Fibroblast of skin of back (primary cell): ENCODE data around the gene SNAI3.

Source experiments
- DNase-seq: peaks from one replicate; pipeline ENCODE4 v3.0.0-alpha.2; 2013

The SNAI3 gene

DNA sequence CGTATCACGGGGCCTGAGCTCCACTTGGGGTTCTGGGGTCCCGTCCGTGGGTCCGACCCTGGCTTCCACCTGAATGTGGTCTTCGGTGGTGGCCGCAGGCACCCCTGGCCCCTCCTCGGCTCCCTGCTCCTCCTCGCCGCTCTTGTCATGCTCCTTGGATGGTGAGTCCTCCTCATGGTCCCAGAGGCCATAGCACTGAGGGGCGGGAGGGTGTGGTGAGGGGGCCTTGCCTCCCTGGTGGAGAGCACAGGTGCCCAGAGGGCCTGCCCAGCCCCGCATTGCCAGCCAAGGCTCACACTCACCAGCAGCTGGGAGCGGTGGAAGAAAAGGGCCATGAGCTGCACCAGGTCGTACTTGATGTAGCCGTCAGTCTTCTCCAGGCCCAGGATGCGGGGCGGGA is 34.9 kb upstream of the SNAI3 start:
- no peak for DNase-seq

DNA sequence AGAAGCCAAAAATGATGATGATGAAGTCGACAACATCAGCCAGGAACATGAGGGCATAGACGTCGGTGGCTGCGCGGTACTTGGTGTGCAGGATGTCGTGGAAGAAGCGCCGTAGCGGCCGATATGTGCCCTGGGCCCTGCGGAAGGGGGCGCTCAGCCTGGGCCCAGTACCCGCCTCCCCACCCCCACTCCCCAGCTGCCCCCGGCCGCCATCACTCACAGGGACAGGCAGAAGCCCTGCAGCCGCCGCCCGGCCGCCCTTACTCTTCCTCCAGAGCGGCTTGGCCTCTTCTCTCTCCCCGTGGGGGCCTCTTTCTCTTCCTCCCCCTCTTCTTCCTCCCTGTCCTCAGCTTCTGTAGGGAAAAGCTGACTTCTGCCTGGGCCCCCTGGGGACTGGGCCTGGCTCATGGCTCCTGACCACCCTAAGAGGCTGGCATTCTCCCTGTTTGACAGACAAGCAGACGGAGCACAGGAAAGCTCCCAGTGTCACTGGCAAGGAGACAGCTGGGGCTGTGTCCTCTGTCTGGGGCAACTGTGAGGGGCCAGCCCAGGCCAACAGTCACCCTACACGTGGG is 34.2 kb upstream of the SNAI3 start:
- no peak for DNase-seq

DNA sequence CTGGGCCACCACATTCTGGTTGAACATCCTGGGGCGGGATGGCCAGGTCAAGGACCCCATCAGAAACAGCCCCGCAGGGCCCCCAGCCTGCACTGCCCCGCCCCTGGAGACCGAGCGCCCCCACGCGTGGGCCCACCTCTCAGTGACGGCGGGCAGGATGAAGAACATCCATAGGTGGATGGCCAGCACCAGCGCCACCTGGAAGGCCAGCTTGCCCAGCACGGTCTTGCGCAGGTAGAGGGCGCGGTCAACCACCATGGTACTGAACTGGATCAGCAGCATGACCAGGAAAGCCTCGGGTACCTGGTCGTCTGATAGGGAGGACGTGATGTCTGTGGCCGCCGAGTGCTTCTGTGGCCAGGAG is 33.6 kb upstream of the SNAI3 start:
- no peak for DNase-seq

DNA sequence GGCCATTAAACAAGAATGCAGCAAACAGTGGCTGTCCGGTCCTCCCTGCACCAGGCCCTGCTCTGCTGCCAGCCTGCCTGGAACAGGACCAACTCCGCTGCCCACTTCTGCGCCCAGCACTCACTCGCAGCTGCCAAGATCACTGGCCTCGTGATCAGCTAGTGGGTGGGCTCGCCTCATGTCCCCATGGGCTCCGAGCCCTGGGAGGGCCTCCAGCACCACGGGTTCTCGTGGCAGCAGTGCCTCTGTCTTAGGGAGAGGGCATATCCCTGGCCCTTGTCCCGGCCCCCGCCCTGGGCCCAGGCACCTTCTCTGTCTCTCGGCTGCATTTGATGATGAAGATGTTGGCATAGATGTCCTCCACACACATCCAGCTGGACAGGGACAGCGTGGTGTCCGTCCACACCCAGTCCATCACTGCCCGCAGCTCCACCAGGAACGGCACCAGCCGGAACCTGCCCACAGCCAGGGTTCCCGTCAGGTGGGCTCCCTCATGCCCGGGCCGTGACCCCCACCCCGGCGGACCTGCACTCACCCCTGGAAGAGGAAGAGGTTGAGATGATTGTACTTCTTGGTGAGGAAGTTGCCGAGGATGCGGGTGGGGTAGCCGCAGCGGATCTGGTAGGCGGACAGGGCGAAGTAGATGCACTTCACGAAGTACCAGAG is 33.1 kb upstream of the SNAI3 start:
- no peak for DNase-seq

DNA sequence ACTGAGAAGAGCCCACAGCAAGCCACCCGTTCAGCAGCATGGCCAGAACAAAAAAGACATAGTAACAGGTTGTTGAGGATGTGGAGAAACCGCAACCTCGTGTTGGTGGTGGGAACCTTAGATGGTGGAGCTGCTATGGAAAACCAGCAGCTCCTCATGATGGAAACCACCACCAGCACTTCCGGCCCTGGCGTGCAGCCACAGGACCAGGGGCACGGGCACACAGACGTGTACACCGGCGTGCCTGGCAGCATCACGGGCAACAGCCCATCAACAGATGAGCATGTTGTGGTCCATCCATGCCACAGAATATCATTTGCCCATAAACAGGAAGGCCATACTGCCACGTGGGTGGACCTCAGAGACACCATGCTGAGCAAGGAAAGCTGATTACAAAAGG is 31.9 kb upstream of the SNAI3 start:
- no peak for DNase-seq

DNA sequence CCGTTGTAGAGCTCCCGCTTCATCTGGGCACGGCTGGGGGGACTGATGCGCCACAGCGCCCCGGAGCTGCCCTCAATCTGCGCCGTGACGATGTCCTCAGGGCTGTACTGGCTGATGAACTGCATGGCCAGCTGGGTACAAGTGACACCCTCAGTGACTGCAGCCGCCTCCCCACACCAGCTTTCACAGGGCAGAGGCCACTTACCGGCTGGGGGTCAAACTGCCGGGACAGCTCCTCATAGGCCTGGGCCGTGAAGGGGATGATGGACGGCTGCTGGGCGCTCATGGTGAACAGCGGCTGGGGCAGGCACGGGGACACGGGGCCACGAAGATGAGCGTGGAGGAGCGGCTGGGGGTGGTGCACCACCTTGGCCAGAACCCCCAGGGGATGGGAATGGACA is 30.3 kb upstream of the SNAI3 start:
- no peak for DNase-seq

DNA sequence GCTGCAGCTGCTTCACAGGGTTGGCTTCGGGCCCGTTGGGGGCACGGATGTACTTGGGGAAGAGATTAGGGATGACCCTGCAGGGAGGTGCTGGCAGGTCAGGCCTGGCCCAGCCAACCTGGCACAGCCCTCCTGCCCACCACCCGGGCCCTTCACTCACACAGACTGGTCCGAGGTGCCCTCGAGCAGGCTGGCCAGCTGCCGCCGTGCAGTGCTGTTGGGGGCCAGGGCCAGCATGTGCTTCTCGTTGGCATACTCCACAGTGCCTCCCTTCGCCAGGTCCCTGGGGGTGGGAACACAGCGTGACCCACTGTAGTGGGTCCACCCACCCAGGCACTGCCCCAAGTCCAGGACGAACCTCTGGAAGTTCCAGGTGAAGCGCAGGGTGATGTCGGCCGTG is 29.9 kb upstream of the SNAI3 start:
- DNase-seq = no peak

DNA sequence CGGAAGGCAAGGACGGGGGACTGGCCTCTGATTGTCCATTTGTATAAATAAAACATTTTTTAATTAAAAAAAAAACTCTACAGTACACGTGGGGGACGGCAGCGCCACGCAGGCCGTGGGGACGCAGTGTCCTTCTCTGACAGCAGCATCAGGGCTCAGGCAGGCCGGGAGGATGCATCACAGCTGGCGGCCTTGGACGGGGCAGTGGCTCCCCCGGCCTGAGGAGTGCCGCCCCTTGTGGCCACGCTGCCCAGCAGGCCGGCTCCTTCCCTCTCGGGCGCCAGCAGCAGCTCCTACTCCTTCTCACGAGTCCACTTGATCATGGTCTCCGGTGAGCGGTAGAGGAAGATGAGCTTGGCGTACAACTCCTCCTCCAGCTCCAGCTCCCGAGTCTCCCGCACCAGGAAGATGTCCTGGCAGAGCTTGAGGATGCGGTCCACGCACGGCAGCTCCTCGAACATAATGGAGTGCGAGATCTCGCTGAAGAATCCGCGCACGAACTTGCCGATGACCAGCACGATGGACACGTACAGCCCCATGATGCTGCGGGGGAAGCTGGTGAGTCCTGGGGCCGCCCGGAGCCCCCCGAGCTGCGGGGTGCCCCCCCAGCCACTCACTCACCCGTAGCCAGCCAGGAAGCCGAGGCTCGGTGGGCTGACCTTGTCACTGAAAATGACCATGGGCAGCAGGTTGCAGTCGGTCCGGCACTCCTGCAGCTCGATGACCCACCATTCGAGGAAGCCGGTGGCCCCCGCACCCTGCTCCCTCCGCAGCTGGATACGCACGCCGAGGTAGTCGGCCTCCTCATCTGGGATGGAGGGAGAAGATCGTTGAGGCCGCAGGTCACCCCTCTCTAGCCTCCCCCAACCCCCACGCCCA is 29.2 kb upstream of the SNAI3 start:
- no peak for DNase-seq

DNA sequence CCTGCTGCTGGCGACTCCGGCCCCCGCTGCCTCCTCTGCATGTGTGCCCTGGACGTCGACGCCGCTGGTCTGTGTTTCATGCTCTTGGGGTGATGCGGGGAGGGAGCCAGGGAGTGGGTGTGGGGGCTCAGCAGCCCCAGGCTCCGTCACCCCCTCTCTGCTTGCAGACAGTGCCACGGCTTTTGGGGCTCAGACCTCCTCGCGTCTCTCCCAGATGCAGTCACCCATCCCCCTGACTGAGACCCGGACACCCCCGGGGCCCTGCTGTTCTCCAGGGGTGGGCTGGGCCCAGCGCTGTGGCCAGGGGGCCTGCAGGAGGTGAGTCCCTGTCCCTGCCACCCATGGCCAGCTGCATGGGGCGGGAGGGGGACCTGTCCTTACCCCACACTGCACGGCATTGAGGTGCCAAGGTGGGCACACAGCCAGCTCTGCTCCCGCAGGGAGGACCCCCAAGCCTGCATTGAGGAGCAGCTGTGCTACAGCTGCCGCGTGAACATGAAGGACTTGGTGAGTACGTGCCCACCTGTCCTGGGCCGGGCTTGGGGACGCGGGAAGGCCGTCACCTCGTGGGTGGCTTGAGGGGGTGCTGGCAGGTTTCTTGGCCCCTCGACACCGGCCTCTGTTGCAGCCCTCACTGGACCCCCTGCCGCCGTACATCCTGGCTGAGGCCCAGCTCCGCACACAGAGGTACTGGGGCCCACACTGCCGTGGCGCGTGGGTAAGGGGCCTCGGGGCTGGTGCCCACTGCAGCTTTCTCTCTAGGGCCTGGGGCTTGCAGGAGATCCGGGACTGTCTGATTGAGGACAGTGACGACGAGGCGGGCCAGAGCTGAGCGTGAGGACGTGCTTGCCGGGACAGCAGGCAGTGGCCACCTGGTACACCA is 28.4 kb upstream of the SNAI3 start:
- no peak for DNase-seq

DNA sequence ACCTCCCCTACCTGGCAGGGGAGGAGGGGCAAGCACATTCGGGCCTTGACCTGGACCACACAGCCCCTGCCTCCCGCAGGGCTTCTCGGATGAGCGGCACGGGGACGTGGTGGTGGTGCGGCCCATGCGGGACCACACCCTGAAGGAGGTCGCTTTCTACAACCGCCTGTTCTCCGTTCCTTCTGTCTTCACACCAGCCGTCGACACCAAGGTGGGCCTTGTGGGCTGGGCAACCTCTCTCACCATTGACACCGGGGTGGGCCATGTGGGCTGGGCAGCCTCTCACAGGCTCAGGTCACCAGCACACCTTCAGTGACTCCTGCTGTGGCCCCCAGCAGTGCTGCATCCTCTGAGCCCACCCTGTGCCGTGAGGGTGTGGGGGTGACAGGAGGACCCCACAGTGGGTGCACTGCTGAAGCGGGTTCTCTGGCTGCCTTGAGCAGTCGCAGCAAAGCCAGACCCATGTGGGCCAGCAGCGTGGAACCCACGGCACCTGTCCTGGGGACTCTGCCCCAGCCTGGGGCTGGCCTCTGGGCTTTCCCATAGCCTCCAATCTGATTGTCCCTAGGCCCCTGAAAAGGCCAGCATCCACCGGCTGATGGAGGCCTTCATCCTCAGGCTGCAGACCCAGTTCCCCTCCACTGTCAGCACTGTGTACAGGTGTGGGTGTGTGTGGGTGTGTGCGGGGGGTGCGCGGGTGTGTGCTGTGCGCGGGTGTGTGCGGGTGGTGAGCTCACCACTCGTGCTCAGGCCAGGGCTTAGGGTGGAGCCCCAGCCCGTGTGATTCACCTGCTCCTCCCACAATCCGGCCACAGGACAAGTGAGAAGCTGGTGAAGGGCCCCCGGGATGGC is 27.5 kb upstream of the SNAI3 start:
- peak; percentile 12 for DNase-seq

DNA sequence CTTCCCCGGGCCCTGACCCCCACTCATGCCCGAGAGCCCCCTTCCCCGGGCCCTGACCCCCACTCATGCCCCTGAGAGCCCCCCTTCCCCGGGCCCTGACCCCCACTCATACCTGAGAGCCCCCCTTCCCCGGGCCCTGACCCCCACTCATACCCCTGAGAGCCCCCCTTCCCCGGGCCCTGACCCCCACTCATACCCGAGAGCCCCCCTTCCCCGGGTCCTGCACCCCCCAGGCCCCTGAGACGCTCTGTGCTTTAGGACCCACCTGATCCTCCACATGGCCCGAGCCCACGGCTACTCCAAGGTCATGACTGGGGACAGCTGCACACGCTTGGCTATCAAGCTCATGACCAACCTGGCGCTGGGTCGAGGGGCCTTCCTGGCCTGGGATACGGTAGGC is 26.7 kb upstream of the SNAI3 start:
- DNase-seq = no peak

DNA sequence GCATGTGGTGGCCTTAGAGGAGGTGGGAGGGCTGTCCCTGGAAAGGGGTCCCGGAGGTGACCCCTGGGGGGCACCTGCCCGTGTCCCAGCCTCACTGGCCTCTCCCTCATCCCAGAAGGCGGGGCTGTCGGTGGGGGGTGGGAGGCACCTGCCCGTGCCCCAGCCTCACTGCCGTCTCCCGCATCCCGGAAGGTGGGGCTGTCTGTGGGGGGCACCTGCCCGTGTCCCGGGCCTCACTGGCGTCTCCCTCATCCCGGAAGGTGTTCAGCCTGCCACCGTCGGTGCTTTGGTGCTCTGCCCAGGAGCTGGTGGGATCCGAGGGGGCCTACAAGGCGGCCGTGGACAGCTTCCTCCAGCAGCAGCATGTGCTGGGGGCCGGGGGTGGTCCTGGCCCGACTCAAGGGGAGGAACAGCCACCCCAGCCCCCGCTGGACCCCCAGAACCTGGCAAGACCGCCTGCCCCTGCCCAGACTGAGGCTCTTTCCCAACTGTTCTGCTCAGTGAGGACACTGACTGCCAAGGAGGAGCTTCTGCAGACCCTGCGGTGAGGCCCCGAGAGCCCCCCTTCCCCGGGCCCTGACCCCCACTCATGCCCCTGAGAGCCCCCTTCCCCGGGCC is 26.2 kb upstream of the SNAI3 start:
- DNase-seq = no peak

DNA sequence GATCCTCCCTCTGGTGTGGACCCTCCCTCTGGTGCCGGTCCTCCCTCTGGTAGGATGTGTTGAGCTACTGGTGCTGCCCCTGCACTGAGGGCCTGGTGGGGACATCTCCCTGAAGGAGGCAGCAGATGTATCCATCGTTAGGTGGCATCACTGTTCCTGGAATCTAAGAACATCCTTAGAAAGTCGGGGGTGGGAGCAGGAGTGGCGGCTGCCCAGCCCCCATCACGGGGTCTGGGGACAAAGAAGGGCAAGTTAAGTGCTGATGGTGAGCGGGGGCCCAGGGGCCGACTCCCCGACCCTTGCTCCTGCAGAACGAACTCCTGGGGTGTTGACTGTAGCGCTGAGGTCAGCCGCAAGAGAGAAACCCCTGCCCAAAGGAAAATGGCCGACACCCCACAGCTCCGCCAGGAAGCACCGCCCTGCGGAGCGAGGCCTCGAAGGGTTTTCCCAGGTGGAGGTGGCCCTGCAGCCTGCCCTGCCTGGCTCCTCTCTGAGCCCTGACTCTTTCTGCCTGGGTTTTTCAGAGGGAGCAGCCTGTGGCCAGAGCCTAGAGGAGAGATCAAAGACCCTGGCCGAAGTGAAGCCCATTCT is 25.5 kb upstream of the SNAI3 start:
- no peak for DNase-seq

DNA sequence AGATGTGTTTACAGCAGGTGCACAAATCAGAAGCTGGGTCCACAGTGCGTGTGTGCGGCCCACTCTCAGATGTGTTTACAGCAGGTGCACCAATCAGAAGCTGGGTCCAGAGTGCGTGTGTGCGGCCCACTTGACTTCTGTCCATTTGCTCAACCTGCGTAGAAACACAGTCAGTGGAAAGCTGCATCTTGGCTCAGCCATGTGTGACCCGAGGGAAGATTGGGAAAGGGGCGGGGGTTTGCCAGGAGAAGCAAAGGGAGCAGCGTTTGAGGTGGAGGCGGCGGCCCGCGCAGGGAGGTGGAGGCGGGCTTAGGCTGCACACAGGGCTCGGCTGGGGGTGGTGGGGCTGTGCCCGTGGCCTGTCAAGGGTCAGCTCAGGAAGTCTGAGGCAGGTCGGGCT is 24.2 kb upstream of the SNAI3 start:
- DNase-seq = no peak

DNA sequence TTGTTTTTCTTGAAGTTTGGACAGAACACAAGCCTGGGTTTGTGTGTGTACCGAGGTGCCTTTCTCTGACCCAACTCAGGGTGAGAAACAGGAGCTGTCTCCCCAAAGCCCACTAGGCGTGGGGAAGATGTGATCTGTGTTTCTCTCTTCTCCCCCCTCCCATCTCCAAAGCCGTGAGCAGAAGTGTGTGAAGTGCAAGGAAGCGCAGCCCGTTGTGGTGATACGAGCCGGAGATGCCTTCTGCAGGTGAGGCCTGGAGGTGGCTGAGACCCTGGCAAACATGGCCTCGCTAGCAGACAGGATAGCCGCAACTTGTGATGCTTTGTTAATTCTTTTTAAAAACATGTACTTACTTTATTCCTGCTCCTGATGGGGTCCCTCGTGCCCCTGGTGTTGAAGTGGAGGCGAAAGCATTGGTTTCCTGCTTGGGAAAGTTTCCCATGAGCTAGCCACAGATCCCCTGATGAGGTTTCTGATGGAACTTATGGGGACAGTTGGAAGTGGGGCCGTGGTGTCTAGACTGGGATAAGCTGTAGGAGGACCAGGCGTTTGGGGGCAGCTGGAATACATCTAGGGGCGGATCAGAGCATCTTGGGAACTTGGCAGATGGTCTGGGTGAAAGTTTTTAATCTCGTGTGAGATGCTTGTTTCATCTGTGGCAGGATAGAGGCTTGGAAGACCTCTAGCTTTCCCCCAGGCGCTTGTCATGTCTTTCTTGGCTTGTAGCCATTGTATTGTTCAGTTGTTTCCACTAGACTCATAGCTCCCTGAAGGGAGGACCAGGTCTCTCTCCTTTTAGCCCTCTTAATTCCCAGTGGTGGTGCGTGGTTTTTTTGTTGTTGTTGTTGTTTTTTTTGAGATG is 20.9 kb upstream of the SNAI3 start:
- DNase-seq = no peak

DNA sequence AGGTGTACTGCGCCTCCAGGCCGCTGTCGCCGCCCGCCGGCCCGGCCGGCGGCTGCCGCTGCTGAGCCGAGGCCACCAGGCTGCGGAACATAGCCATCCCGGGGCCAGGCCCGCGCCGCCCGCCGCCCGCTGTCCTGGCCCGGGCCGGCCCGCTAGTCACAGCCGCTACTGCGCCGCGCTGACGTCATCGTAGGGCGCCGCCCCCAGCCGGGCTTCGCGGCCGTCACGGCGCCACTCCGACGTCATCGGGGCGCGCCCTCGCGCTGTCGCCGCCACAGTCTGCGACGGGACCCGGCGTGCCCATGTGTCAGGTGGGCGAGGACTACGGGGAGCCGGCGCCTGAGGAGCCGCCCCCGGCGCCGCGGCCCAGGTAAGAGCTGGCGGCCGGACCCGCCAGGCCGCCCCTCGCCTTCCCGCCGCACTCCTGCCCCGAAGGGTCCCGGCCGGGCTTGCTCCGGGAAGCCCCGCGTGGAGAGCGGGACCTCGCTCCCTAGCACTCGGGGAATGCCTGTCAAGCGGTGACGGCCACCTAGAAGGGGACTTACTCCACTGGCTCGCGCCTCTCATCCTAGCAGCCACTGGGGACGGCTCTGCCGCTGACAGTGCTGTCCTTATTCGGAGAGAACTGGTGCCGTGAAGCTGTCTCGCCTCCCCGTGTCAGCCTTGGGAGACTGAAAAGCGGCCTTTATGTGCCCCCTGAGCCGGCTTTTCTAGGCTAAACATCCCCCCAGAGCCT is 20.1 kb upstream of the SNAI3 start, which contains the start of the genes CTU2 and RNF166:
Gene CTU2 (plus strand): TSS at position 275 of the 736 bp plus-strand sequence. CDS start 28 bp downstream, at position 303.
Gene RNF166 (minus strand): TSS at position 180 of the 736 bp plus-strand sequence. CDS start 83 bp downstream, at position 97.
- peak; percentile 86 for DNase-seq

DNA sequence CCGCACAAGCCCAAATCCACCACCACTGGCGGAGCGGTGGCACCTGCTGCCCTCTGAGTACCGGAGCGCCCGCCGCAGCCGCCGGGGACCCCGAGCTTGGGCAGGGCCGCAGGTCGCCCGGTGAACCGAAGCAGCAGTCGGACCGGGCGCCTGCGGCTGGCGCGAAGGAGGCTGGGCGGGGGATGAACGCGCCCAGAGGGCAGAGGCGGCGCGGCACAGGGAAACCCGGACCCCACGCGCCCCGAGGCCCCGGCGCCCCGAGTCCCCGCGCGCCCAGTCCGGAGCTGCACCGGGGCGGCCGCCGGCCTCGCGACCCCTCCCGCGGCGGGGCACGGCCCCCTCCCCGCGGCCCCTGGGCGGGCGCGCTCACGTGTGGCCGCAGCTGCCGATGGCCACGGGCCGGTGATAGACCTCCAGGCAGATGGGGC is 19.5 kb upstream of the SNAI3 start:
- no peak for DNase-seq

DNA sequence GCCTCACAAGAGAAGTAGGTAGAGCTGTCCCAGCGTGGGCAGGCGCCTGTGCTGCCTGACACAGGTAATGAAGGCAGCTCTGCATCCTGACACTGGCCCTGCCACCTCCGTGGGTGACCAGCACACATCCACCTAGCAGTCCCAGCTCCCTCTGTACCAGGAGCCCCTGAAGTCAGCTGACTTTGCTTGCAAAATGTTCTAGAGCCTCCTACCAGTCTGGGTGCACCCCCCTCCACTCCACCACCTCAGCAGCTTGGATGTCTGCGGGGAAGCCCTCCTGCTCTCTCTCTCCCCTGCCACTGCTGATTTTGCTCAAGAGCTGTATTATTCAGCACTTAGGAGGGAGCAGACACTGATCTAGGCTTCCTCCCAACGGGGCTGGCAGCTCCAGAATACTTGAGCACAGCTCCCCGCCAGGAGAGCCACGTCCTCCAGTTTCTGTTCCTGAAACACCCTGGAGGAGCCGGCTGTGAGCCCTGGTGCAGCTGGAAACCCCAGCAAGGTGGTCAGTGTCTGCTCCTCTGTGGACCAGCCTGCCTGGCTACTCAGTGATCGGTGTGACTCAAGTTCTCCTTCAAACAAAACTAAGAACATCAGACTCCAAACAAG is 18.9 kb upstream of the SNAI3 start:
- no peak for DNase-seq
